ENCODE data around the gene MSMB. TPM values are rescaled to one million over a fixed set of nuclear protein-coding genes. Genes with fewer than 3 reads are reported as not detected.
"Not testable (repeated sequence)": the region's sequence is repeated elsewhere in the genome, so short reads cannot be mapped to it uniquely, and the experiment has no call there.

The MSMB gene
- total RNA-seq, 1 donor from 2014 or later = not detected

DNA sequence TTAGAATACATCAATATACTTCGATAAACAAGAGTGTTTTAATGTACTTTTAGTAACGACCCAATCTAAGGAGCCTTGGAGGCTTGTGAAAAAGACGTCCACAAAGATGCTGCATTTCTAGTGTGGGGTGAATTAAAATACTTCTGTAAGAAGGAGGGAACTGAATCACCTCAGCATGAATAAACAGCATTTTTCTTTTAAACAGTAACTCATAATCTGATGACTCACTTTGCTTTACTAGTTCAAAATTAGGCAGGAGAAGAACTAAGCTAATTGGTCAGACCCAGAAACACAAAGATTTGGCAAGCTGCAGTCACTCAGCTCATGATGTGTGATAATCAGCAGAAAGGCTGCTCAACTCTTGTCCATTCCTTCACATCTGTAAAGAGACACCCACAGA is 39.9 kb downstream of the MSMB start:
- no peak for DNase-seq

GRCh38 chr10:46005383-46005782 is 40.7 kb downstream of the MSMB start:
- no peak for DNase-seq

- no peak for DNase-seq
These were observed 41.1 kb downstream of the MSMB start for GRCh38 chr10:46004963-46005362.

DNA sequence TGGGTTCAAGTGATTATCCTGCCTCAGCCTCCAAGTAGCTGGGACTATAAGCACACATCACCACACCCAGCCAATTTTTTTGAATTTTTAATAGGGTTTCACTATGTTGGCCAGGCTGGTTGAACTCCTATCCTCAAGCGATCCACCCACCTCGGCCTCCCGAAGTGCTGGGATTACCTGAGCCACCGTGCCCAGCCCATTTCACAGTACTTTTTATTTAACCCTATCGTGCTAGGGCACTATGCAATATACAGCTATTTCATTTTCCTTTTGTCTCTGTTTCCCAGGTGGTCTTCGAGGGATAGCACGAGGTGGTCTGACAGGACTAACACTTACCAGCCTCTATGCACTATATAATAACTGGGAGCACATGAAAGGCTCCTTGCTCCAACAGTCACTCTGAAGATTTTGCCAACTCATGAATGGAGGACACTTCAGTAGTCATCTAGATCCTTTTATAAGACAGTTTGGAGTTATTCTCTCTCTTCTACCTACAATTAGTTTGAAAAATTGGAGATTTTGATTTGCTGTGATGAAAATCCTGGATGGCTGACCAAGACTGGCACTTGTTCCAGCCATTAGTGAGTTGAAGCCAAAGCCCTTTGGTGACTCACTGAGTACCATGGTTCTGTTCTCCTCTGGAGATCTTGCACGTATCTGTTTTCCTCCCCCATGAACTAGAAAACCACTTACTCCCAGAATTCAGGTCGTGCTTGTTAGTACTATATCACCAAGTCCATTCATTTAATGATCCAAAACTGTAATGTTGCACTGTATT is 43.0 kb downstream of the MSMB start:
- DNase-seq = no peak

GRCh38 chr10:46002189-46002687 is 43.8 kb downstream of the MSMB start:
- not testable (repeated sequence) for DNase-seq

- DNase-seq = no peak
These were observed 44.8 kb downstream of the MSMB start for GRCh38 chr10:46001187-46001756.

DNA sequence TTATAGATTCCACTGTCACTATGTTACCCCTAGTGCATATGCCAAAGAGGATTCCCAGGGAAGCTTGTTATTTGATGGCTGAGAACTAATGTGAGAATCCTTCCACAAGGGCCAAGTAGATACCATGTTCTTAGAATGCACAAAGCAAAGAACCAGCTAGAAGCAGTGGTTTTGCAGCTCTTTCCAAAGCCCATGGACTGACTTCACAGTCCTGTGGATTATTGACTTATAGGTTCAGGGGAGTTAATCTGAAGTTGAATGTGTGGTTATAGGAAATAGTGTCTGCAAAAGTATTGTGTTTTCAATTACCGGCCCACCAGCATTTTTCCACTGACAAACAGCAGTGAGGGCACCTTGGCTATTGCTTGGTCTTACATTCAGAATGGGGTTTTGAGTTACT is 45.5 kb downstream of the MSMB start:
- DNase-seq = no peak

DNA sequence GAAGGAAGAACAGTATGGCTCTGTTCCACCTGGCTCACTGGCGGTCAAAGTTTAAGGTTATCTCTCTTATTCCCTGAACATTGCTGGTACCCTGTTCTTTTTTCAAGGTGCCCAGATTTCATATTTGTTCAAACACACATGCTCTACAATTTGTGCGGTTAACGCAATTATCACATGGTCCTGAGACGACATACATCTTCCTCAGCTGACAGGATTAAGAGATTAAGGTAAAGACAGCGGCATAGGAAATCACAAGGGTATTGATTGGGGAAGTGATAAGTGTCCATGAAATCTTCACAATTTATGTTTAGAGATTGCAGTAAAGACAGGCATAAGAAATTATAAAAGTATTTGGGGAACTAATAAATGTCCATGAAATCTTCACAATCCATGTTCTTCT is 46.1 kb downstream of the MSMB start:
- not testable (repeated sequence) for DNase-seq

DNA sequence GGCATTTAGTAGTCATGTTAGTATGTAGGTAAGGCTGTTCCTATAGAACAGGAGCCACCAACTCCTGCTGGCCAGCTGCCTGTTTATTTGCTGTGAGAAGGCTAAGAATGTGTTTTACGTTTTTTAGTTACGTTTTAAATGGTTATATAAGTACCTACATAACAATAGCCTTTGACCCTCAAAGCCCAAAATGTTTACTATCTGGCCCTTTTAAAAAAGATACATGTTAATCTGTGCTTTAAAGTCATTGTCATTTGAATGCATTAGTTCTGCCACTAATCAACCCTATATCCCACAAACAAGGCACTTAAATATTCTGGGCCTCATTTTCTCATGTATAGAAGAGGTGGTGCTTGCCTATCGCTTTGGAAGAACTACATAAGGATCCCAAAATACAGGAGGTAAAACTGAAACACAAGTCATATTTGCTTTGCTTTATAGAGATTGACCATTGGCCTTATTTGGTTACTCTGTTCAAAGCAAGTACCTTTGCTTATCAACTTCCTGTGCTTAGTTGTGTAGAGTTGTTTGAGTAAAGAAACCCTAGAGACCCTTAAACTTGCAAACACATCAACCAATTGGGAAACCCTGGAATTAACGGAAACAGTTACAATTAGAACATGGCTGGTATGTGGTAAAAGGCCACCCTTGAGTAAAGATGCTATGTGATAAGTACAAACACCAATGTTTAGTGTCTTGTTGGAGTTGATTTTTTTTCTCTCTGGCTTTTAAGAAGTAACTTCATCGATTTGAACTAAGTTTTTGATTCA is 47.9 kb downstream of the MSMB start:
- no peak for DNase-seq

GRCh38 chr10:45997557-45997956 is 48.5 kb downstream of the MSMB start:
- no peak for DNase-seq

DNA sequence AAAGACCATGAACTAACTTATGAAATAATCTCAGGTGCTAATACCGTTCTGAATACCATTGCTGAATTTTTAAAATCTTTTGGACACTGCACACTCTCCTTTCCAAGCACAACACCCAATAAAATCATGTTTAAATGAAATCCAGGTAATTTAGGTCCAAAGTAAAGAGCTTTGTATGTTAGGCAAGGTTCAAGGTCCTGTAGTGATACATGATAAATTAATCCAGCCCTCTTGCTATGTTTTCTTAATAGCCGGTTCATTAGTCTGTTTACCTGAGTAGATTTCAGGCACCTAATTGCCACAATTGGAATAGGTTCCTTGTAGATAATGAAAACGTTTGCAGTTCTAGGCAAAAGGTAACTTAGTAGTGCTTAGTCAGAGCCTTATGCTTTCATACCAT is 60.5 kb downstream of the MSMB start:
- DNase-seq = not testable (repeated sequence)

GRCh38 chr10:45984473-45984872 is 61.6 kb downstream of the MSMB start:
- DNase-seq = not testable (repeated sequence)

GRCh38 chr10:45983538-45984186 is 62.4 kb downstream of the MSMB start:
- not testable (repeated sequence) for DNase-seq

Small RNA genes within 50 kb of the gene (small RNA-seq; reads per million reads assigned to genes)
- not detected for gene SNORA74C-1

Other genes with a start within 250 kb of the MSMB start
- 6.1 TPM for gene AGAP4, start 198.8 kb downstream of the MSMB start, total RNA-seq
- 52.7 TPM for gene TIMM23, start 73.8 kb downstream of the MSMB start, total RNA-seq
- gene NCOA4, start 15.6 kb downstream of the MSMB start, total RNA-seq = 217 TPM
- not detected for gene ANTXRL, start 240.7 kb upstream of the MSMB start, total RNA-seq